Right forelimb (tissue), 1 donor: ENCODE results near the gene MTNR1A.

Experiments
- DNase-seq: peaks from one replicate; pipeline ENCODE4 v3.0.0-alpha.2; 2018

Gene MTNR1A

DNA sequence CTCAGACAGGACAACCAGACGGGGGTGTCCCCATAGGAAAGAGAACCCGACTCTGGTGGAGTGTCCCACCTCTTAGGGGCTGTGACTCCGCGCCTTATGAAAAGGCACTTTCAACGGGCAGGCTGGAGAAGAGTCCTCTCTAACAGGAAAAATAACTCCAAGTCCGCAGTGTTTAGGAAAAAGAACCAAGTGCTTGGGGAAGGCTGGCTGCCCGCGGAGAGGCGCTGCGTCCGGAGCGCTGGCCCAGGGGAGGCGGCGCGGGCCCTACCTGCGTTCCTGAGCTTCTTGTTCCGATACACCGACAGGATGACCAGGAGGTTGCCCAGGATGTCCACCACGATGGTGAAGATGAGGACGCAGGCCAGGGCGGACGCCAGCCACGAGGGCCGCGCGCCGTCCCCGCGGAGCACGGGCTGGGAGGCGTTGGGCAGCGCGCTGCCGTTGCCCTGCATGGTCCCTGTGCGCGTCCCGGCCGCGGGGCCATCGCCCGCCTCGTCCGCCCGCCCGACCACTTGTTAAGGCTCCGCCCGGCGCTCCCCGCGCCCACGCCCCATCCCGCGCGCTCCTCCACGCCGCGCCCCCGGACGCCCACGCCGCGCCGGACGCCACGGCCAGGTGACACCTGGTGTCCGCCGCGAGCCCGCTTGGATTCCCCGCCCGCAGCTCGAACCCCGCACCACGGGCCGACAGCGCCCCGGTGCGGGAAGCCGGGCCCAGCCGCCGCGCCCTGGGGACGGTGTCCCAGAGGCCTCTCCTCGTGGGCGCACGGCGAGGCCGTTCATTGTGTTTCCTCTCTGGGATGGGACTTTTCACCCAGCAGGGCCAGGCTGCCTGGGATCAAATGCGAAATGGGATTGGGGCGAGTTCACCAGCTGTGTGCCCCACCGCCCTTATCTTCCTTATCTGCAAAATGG lies at the start of gene MTNR1A:
MTNR1A (minus strand) TSS at position 654 of the 914 bp plus-strand sequence; CDS start at position 452, 202 bp downstream.
- no peak for DNase-seq

DNA sequence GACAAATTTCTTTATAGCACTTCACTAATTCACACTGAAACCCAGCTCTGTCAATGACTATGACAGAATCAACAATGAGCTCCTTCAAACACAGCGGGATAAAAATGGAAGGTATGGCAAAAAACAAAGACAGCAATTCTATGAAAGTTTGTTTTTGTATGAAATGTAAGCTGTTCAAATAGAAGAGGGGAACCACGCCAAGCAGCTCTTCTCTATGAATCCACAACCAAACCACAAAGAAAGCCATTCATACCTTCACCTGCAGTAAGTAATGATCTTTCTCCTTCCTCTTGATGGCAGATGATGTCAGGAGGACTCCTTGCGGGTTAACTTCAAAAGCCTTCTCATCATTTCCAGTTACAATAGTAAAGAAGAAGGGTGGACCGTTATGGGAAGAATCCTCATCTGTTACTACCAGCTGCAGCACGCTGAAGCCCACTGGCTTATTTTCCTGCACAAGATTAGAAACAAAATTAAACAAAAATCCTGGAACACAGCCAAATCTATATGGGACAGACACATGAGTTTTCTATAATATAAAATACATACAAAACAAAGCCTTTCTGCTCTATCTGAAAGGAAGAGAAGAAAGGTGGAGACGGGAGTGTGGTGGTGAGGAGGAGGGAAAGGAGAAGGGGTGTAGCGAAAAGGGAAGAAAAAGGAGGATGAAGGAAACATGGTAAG lies 48.9 kb upstream of the MTNR1A start:
- DNase-seq: no peak

DNA sequence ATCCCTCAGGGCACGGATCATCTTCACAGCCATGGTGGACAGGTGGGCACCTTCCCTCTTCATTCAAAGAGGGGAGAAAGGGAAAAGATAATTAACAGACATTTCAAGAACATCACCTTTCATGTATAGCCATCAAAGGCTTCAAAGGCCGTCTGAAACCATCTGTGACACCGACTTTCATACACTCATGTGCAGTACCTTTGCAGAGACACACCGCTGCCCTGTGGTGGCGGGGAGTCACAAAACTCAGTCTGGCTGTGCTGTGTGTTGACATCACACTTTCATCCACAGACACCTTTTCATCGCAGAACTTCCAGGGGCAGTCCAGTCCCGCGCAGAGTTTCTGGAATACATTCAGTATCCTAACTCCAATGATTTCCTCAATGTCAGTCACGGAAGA lies 47.6 kb upstream of the MTNR1A start:
- DNase-seq: no peak

DNA sequence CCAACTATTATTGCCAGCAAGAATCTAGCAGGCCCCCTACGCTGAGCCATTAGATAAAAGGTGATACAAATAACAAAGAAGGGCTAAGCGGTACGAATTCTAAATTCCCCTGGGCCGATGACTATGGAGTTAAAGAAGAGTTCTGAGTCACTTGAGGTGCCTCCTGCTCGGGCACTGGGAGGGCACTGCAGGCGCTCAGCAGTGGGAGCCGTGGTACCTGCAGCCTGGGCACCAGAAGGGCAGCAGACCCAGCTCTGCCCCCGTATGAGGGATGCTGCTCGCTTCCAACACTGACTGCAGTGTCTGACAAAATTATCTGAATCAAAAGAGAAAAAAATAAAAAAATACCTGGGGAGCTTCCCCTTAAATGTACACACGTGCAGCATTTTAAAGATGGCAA lies 44.1 kb upstream of the MTNR1A start:
- DNase-seq: no peak

DNA sequence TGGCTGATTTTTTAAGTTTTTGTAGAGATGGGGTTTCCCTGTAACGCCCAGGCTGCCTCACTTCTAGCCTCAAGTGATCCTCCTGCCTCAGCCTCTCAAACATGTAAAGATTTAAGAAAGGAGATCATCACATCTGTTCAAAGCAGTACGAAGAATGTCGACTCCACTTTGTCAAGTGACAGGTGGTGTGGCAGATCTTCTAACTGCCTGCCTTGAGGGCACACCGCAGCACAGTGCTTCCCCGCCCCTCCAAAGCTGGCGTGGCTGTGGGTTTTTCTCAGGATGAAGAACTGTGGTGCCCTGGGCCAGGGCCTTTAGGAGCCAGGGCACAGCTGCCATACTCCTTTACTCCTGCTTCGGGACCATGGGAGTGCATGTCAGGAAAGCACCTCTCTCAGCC lies 43.3 kb upstream of the MTNR1A start:
- DNase-seq: no peak

DNA sequence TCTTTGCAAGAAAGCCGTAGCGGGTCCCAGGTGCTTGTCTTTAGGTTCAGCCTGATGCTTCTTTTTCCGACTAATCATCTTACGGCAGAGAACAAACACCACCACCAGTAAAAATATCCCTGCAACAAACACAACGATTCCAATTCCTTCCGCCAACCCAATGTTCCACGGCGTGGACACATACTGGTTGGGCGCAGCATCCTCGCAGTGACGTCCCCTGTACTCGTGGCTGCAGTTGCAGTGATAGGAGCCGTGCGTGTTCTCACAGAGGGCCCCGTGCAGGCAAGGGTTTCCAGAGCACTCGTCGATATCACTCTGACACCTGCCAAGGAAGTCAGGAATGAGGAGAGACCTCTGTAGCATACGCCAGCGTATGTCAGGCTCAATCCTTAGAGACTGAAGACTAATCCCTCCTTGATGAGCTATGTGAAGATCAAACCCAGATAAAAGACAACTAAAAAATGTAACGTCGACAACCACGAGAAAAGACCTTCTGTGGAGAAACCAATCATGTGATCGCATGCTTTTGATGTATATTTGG lies 41.6 kb upstream of the MTNR1A start:
- no peak for DNase-seq

DNA sequence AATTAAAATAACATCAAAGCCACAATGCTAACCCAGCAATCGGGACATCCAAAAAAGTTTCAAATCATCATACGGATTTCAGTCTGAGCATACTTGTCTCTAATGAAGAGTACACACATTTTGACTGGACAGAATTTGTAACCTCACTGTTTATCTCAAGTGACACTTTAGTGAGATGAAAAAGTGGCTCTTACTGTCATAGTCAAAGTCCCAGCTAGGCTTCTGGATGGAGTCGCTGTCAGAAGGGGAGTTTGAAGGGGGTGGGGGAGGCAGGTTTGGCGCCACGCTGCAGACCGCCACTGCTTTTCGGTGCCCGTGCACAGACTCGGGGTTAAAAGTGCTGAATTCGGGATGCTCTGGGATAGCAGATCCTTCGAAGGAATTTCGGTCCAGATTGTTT lies 41.0 kb upstream of the MTNR1A start:
- no peak for DNase-seq

DNA sequence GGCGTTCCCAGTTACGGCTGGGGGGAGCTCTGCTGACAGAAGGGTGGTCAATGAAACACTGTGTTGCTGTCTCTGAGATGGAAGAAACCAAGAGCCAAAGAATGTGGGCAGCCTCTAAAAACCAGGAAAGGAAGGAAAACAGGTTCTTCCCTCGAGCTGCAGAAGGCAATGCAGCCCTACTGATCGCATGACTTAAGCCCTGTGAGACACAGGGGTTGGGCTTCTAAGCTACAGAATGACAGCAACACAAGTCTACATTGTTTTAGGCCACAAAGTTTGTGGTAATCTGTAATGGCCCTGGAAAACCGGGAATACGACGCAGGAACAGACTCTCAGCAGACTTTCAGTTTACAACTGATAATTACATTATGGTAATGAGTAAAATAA lies 38.2 kb upstream of the MTNR1A start:
- DNase-seq: no peak

DNA sequence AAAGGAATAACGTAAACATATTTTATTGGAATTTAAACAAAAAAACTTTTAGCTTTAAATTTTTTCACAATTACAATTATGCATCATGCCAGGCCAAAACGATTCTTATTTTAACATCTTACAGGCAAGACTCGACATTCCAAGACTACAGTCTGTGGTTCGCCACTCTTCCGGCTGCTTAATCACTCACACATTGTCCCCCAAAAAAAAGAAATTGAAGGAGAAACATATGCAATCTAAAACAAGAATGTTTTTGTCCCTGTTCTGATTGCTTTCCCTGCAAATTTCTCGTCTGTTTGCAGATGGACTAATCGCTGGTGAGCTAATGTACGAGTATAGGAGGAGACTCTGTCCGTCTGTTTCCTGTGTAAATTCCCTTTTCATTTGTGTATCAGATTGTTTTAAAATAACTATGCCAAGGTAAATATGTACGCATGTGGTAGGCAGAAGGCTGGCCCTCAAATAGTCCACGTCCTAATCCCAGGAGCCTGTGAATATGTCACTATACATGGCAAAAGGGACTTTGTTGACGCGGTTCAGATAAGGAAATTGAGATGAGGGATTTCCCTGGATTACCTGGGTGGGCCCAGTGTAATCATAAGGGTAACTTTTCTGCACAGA lies 37.7 kb upstream of the MTNR1A start:
- no peak for DNase-seq

DNA sequence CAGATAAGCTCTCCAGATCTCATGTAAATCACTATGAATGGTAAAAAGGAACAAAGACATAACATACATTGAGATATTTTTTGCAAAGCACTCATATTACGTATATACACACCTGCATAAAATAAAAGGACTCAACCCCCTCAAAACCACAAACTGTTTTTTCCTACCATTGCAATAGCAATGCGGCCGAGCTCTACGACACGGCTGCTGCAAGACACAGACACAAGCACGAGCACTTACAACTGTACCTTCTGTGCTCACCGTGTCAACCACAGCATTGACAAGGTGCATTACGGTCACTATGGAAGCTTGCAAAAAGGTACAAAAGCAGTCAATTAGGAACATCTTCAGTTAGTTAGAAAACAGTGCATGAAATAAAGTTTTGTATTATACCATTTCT lies 37.1 kb upstream of the MTNR1A start:
- DNase-seq: no peak

DNA sequence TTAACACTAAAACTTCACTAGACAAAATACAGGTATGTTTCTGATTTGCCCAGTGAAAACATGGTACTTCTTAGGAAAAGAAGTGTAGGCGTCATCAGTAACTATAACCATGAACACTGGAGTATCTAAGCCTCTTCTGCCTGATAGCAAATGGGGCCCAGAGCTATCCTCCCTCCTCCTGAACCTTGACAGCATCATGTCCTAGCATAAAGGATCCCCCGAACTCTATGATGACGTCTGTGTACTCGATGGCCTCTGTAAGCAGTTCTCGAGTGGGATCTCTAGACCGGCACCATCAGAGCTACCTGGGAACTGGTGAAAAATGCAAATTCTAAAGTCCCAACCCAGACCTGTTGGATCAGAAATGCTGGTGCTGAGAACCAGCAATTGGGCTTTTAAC lies 36.3 kb upstream of the MTNR1A start:
- DNase-seq: no peak

DNA sequence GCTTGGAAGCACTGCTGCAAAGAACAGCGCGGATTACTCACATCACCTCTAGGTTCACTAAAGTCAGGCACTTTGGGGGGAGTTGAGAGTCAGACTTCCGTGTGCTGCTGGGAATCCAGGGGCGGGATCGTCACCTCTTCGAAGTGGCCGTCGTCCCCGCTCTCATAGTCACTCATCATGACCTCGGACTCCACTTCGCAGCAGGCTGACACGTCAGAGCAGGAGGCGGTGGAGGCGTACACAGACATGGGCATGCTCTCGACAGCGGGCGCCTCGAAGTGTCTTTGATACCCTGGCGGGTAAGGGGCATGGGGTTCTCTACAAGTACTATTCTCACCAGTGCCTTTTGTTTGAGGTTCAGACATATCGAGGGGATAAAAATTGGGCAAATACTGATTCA lies 33.1 kb upstream of the MTNR1A start:
- no peak for DNase-seq

DNA sequence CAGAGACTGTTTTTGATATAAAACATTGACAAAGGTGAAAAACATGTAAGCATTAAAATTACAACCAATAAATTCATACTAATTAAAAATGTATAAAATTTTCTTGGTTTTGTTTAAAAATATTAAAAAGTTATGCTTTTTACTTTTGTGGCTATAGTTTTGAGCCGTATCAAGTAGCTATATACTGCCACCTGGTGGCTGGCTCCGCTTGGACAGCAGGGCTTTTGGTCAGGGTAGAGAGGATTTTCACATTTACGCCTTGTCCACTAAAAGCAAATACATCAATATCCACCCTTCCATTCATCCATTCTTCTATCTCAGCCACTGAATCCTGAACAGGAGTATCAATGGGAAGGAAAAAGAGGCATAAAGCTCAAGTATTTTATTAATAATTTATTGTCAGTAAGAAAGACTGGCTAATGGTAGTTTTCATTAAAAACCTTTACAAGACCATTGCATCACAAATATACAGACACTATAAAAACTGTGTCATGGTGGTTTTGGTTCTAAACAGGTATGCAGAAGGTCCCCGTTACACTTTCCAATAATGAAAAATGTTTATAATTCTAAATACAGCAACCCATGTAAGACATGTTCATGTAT lies 32.1 kb upstream of the MTNR1A start:
- peak; percentile 76 for DNase-seq

DNA sequence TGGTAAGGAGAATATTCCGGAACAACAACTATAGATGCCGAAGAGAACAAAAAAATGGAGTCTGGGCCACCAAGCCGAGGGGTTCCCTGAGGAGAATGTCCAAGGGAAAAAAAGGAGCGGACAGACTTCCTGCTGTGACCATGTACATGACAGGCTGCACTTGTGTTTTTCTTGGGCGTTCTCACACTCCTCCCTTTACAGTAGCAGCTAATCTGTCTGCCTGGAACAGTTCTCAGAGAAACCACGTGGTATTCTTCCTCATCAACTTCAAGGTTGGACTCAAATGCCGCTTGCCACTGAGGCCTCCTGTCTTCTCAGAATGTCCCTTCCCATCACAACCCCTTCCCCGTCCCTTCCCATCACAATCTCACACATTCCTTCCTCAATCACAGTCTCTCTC lies 30.8 kb upstream of the MTNR1A start:
- DNase-seq: no peak

DNA sequence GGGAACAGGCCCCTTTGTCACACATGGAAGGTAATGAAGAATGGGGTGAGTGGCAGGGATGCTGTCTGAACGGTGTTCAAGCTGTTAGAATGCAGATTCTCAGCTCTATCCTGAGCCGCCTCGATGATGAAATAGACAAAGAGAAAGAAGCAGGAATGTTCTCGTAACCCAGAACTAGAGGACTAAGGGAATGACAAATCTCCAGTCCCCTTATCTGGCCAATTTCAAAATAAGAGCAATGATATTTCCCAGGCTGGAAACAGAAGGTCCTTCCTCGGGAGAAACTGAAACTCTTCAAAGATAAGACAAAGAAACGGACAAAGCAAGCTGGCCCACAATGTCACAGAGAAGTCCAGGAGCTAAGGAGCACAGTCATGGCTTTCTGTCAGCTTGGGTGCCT lies 29.5 kb upstream of the MTNR1A start:
- no peak for DNase-seq

DNA sequence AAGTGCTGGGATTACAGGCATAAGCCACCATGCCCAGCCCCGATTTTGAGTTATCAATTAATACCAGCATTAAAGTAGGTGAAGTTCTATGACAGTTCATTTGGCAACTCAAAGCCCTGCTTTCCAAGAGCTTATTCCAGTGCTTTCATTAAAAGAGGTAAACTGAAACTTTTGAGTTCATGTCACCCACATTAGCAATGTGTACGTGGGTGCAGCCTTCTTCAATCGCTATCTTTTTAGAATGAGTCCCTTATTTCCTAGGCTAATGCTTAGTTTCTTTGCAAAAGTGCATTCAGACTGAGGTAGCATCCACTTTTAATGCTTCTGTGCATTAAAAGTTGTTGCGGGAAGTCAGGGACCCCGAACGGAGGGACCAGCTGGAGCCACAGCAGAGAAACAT lies 26.1 kb upstream of the MTNR1A start:
- no peak for DNase-seq

DNA sequence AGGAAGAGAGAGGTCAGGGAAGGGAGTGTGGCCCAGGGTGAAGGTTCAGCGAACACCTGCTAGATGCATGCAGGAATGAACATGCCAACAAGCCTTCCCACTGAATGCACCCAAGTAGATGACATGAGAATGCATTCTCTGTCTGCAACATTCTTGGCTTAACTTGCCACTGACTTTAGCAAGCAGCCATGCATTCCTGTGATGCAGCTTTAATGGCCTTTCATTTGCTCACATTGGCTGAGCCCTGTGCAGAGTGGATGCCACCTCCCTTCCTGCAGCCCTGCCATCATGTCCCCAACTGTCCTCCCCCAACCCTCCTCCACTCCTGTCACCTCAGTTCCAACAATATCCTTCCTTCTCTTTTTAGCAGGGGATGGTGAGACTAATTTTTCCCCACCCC lies 25.3 kb upstream of the MTNR1A start:
- no peak for DNase-seq

DNA sequence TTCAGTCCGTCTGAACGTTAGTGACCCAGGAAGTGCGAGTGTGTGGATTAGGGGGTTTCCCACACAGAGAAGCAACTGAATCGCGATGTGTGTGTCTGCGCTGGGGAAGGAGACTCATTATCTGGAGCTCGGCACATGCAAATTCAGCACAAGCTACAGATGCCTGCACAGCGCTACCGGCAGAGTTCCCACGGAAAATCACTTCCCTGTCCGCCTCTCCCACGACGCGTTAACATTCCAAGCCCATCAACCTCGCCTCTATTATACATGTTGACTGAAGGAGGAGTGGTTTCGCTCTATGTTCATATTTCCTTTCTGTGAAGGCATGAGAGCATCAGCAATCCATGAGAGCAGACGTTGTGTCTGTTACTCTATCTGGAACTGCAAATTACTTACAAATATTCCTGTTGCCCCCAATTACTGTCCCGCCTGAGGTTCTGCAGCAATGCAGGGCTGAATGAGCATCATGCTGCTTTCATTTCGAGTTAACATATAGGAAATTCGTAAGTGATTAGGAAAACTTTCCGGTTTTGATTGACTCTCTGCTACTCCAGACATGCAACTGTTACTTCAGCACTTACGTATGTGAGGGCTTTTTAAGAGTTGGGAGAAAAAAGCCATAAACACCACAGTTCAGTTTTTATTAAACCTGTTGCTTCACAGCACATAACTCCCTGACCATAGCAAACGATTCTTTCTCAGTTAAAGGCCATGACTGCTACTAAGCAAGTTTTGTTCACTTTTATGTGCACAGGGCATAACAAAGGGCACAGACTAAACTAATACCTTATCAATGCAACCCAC lies 15.0 kb upstream of the MTNR1A start:
- DNase-seq: no peak

DNA sequence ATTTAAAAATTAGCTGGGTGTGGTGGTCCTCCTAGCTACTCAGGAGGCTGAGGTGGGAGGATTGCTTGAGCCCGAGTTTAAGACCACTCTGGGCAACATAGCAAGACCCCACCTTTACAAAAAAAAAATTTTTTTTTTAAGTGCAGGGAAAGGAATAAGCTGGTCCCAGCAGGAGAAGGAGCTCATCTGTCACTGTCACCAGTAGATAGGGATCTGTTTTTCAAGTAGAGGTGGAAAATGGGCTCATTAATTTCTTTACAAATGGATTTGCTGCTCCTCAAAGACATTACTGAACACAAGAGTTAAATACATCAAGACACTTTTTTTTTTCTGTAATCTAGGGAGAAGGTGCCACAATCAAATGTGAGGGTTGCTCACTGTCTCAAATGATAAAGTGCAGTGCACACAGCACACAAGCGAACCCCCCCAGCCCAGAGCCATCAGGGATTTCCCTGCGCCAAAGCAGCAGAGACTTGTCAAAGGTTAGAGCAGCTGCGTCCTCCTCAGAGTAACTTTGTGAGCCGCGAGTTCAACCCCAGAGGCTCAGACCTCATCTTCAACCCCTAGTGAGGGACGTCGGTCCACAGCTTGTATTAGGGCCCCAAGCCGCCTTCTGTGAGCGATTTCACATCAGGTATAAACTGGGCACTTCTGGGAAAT lies 14.3 kb upstream of the MTNR1A start:
- DNase-seq: no peak

DNA sequence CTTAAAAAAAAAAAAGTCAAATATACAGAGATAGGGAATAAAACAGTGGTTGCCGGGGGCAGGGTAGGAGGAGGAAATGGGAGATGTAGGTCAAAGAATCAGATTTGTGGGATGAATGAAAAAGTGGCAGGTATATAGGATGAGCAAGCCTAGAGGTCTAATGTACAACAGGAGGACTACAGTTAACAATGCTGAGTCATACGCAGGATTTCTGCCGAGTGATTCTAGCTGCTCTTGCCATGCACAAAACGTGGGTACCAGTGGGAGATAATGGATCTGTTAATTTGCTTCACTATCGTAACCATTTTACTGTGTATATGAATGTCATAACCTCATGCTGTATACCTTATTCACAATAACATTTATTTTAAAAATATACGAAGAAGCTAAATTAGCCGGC lies 10.7 kb upstream of the MTNR1A start:
- DNase-seq: no peak

DNA sequence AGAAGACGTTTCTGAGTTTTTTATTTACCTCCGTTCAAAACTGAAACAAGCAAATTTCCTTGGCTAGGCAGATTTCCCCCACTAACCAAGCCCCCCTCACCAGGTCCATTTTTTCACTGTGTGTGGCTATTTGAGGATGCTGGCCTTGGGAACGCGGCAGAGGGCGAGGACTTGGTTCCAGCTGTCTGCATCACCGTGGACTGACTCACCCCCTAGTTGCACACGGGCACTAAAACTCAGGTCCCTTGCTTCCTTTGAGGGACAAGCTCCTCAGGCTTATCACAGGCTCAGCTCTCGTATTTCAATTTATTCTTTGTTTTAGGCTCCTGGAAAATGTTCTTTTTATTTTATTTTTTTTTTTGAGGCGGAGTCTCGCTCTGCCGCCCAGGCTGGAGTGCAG lies 8.4 kb upstream of the MTNR1A start:
- DNase-seq: no peak

DNA sequence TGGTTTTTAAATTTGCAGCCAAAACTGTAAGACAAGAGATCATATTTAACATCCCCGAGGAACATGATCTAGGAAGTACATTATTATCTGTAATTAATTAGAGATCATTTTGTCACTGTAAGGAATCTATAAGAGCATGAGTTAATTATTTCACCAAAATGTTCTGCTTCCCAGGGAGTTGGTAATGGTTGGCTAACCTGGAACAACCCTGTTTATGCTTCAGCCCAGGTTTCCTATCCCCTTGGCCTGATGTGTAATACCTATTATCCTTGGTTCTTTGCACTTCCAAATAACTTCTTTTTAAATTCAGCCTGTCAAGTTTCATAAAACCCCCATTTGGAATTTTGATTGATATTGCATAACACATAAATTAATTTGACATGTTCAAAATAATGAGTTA lies 6.4 kb upstream of the MTNR1A start:
- DNase-seq: no peak
